Measurements from ENCODE around the gene SV2A.

- TF ChIP-seq CTCF (IDR thresholded peaks at IDR 0.05): no peak
- TF ChIP-seq EZH2 (IDR thresholded peaks at IDR 0.05; ENCODE audit: borderline replicate concordance, insufficient read depth, low read depth, low read length, poor library complexity, severe bottlenecking): no peak
These were observed 27.6 kb upstream of the SV2A start for GRCh38 chr1:149945206-149945605.

Measured in B cell (primary cell).